HL-60/S4 (cell line): Measurements from ENCODE around the gene TAF1B.

ENCODE experiments used
- in situ Hi-C: fragments of 300-500 bp; cut with MboI; formaldehyde crosslinking; loops from 2 replicates; pipeline ENCODE4 v1.14.3; 2022; ENCODE audit warnings: low sequenced_read_pairs

TAF1B gene

DNA sequence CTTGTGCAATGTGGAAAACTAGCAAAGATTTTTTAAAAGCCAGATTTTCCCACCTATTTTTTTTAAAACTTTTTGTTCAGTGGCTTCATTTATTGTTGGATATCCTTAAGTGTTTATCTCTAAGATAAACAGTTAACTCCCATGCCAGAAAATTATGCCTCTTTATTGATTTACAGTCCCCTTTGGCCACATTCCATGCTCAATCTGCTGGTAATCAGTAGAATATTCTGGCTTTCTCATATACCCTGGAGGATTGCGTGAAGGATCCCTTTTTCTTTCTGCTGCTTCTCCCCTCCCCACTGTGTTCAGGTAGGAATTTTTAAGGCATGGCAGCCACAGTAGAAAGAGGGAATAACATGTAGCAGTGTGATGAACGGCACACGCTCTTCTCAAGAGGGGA lies 110.9 kb downstream of the TAF1B start:
- in situ Hi-C loops: no loop called here

DNA sequence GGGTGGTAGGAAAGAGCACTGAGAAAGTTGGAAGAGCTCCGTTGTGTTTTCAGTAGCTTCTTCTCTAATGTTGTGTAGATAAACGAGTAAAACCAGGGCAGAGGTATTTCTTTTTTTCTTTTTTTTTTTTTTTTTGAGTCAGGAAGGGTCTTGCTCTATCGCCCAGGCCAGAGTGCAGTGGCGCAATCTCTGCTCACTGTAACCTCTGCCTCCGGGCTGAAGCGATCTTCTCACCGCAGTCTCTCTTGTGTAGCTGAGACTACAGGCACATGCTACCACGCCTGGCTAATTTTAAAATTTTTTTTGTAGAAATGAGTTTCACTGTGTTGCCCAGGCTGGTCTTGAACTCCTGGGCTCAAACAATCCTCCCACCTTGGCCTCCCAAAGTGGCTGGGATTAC lies 114.8 kb downstream of the TAF1B start:
- in situ Hi-C loops: no loop called here

DNA sequence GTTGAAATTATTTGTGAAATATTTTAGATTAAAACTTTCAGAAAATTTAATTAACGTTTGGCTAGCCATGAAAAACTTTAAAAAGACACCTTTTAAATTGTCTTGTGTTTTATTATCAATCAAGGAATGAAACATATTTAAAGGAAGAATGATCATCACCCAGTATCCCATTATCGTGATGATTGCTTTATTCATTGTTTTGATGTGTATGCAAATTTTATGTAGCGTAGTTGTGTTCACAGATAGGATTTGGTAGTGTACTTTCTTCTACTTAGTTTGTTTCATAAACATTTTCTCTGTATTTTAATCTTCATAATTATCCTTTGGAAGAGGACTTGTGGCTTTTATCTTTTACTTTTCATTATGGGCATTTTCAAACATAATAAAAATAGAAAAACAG lies 116.0 kb downstream of the TAF1B start:
- in situ Hi-C loops: no loop called here

DNA sequence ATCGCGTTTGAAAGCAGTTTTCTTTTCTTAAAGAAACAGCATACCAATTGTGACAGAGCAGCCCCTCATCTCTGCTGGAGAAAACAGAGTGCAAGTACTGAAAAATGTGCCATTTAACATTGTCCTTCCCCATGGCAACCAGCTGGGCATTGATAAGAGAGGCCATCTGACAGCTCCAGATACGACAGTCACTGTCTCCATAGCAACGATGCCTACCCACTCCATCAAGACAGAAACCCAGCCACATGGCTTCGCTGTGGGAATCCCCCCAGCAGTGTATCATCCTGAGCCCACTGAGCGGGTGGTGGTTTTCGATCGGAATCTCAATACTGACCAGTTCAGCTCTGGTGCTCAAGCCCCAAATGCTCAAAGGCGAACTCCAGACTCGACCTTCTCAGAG lies 117.7 kb downstream of the TAF1B start:
- in situ Hi-C loops: no loop called here

DNA sequence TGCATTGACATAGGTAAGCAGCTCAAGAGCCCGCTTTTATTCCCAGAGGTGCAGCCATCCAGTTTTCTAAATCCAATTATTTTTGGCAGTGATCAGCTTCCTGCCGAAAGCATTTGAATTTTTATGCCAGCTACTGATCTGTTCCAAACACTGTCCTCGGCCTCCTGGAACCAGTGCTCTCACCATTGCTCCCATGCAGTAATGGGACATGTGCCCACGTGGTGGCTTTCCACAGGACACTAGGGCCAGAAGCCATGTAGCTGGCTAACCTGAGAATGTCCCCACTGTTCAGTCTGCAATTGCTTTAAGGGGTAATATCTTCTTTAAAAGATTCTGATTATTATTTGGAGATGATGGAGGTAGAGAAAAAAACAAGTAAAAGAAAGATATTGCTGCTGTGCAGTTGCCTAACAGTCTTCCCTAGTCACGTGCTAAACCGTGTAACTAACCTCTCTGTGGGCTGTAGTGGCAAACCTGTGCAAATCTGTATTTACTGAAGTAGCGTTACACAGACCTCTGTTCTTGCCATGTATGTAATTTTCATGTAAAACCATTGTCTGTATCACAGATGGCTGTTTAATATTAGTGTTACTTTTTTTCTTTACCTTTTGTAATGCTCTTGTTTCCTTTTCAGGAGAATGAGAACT lies 121.2 kb downstream of the TAF1B start:
- in situ Hi-C loops: no loop called here

DNA sequence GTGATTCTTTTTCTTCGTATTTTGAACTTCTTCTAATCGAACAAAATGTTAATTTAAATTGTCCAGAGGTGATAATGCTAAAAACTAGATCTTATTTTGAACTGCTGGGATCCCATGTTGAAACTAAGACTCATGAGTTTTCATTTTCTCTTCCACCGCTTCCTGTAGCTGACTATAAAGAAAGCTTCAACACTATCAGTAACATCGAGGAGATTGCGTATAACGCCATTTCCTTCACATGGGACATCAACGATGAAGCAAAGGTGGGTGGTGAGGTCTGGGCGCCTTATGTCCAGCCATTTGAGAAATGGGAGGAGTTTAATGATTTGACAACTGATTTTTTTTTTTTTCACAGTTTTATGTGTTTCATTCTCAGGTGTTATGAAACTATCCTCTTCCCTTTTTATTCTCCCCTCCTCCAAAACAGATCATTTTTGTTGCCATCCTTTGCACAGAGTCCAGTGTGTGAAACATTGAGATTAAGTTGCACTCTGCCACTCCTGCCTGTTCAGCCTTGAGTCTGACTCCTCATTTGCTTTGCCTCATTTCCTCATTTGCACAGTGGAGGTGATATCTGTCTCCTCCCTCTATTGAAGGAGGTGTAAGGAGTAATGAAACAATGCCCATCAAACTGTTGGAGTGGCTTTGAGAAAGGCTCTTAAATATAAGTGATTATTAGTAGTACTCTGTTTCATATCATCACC lies 122.0 kb downstream of the TAF1B start:
- in situ Hi-C loops: no loop called here

DNA sequence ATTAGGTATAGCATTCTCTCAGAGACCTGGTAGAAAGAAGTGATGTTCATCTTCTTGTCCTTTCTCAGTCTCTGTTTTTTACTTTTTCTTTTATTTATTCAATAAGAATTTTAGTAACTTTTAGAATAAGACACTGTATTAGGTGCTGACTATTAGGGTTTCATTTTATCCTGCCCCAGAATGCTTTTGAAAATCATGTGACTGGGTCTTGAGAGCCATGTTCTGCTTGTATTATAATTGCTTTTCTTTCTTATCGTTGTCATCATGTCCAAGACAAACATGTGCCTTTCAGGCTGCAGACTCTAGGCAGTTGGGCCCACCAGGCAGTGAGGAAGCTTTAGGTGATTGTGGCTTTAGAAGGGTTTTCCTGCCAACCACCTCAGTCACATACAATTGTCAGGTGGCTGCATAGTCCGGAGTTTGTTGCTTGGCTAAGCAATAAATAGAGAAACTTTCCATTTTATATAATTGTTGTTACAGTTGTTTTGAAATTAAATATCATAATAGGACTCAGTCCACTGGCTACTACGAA lies 123.3 kb downstream of the TAF1B start:
- in situ Hi-C loops: no loop called here

DNA sequence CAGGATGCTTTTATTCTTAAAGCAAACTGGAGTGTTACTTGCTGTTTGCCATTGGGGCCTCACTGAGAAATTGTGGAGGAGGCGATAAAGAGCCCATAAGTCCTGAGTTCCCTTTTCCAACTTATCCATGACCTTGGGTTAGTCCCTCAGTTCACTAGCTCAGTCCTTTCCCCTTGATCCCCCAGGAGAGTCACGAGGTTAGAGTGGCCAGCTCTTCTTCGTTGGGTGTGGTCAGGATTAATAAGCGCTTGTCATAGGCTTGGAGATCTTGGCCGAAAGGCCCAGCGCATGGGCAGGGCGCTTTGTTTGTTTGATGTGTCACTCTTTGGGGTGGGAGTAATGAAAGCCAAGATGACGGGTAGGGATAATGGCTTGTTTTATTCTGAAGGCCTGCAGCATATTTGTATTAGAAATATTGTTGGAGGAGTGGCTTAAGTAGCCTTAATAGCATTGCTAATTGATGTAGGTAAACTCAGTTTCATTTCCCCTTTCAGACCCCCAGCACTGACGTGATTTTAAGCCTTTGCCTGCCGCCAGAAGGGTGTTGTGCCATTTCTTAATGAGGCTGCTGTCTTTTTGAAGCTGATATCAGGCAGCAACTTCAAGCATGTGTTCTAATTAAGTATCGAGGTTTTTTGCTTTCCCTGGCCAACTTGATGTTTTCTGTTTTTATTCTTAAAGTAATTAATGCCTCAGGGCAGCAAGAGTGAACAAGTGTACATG lies 123.9 kb downstream of the TAF1B start:
- in situ Hi-C loops: no loop called here

DNA sequence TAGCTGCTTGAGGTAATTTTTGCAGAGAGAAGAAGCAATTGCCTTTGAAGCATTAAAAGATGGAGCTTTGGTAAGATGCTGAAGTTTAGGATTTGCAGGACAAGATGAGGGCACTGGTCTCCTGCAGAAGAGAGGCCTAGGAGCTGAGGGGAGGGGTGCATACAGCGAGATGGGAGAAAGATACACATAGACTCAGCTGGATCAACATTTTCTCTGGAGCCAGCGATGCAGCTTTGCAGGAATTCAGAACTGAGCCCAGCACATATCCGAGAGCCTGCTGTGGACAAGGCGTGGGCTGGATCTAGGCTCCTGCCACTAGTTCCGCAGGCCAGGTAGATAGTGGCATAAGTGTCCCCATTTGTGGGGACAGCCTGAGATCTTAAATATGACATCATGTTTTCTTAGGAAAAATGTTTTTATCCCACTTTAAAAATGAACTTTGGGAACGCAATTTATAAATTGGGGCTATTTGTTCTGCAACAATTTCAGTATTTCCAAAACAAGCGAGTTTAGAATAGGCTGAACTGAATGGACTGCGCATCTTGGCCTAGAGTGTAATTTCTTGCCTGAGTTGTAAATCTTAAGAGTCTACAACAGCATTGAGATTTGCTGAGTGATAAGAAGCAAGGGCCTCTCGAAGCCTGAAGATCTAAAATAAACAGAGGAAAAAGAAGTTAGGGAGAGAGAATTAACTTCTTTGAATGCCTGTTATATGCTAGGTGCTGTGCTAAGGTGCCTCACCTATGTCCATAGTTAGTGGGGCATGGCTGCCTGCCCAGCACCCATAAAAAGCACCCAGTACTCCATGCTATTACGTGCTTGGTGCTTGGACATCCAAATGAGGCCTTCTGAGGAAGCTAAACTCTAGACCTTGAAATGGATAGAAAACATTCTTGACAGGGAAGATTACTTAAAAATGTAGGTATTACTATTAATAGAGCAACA lies 125.6 kb downstream of the TAF1B start:
- in situ Hi-C loops: no loop called here

DNA sequence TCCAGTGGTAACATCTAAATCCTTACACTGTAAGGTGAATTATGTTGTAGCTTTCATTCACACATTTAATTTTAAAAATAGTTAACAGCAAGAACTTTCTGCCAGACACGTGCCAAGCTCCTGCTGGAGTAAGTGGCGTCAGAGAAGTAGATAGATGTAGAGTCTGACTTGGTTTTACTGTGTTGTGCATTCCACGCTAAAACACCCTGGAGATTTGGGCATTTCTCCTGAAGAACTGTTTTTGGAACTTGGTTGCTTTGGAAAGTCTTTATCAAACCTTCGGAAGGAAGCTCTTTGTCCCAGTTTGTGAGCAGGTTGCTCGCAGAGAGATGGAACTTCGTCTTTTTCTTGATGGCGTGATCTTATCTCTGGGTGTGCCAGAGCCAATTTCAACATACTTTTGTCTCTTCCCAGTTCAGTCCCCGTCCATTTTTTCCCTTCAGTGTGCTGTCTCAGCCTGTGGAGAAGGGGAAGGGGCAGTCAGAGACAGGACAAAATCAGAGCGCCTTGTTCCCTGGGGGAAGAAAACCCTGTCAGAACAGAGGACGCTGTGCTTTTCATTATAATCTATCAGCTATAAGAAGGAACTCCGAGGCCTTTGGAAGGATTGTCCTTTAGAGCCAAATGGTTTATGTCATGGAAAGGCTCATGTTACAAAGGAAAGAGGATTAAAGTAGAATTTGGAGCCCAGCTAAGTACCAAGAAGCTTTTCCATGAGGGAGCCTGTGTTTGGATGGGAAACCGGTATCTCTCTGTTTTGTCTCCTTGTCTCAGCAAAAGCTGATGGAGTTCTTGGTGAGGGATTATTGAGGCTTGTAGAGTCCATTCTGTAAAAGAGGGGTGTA lies 127.1 kb downstream of the TAF1B start:
- in situ Hi-C loops: no loop called here

DNA sequence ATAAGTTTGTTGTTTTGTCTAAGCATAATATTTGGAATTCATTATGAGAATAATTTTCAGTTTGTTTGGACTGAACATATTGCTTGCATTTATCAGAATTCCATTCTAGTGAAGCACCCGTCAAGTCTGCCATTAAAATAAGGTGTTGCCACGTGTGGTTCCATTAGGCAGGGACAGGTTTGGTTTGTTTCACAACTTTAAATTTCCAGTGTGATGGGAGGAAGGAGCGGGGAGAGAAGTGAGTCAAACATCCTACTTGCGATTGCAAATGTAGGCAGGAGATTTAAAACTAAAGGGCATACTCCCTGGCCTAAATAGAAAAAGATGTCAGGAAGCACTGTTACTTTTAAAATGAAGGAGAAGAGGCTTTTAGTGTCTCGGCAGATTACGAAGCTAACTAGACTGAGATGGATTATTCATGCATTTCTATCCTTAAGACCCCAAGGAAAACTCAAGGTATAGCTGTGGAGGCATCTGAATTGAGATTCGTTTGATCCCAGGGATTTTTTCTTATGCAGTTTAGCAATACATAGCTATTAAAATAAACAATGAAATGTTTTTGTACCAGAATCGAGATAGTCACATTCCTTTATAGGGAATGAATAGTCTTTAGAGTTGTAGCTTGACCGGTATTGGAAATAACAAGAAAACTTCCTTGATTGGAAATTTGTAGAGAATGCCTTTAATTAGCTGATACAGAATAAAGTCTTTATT lies 128.0 kb downstream of the TAF1B start:
- in situ Hi-C loops: no loop called here

DNA sequence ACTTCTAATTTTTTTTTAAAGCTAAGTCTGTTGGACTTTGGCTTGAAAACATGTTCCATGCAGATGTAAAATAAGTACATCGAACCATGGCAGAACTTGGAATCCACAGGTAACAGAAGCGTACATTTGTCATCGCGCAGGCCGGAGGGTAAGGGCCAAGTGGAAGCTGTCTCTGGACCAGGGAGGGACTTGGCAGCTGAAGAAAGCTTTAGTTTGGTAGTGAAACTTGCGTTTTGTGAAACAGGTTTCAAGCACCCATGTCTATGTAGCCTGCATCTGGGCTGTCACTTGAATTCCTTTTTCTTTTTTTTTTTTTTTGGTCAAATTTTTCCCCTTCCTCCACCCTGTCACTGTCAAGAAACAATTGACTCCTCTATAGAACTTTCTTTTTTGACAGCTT lies 128.6 kb downstream of the TAF1B start:
- in situ Hi-C loops: no loop called here

DNA sequence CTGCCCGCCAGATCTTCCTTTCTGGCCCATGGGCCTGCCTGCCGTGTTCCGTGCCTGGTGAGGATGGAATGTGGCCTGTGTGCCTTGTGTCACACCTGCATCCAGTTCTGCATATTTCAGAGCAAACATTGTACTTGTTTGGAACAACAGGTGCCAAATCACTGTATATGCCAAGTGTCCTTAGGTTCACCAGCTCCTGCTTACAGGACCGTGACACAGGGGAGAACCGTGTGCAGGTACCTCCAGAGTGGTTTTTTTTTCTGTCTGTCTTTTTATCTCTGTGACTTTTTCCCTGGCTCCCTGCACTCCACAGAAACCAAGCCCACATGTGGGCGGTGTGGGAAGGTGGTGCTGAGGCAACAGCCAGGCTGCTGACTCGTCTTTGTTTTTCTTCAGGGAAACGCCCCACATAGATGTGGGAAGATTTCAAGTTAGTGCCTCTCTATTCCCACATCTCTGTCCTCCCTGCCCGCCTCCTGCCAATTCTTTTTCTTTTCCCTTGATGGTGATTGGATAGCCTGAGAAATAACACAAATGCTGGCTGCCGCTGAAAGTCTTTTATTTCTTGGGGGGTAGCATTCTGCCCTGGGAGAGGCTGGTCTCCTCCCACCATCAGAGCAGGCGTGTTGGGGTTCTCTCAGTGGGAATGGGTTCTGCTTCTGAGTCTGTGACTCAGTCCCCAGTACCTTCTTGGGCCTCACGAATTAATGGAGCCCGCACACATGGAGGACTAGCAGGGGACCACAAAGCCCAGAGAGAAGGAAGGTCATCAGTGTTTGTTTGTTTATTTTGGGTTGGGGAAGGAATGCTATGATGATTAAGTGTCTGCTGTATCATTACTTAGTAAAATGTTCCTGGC lies 129.6 kb downstream of the TAF1B start:
- in situ Hi-C loops: no loop called here

DNA sequence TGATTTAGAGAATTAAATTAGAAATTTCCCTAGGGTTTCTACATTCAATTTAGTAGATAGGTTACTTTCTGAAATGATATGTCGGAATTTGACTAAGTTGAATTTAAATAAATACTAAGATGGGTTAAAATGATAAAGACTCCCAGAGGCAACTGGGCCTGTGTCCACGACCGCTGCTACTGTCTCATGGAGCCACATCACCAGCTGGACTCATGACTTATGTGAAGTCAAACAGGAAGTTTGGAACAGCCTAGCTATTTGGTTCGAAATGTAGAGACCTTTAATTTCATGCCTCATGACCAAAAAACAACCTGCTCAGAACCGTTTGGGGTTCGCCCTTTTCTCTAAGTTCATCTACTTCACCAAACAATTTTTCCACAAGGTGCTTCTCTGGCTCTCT lies 130.4 kb downstream of the TAF1B start:
- in situ Hi-C loops: no loop called here

DNA sequence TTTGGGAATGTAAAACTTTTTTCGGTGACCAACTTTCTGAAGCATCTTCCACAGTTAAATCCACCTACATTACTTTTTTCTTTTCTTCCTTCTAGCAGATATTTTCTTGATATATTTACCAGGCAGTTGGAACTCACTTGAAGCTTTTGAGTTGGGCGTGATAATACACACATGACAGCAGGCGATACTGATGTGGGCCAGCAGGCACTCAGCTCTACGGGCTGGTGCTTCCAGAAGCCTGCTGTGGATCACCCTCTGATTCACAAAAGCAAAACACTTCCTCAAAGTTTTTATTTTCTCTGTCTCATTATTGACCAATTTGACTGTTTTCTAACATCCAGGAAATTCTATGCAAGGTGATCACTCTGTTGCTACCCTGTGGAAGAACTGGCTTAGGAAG lies 131.1 kb downstream of the TAF1B start:
- in situ Hi-C loops: no loop called here

DNA sequence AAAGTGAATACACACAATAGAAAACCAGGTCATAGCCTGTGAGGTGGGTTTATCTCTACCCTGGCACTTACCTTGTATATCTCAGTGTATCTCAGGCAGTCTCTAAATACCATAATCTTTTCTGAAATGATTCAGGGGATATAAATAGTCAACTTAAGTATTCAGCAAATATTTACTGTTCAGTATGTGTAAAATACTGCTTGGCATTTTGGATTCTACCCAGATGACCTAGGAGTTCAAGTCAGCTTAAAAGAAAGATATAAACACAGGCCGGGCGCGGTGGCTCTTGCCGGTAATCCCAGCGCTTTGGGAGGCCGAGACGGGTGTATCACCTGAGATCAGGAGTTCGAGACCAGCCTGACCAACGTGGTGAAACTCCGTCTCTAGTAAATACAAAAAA lies 132.1 kb downstream of the TAF1B start:
- in situ Hi-C loops: no loop called here

DNA sequence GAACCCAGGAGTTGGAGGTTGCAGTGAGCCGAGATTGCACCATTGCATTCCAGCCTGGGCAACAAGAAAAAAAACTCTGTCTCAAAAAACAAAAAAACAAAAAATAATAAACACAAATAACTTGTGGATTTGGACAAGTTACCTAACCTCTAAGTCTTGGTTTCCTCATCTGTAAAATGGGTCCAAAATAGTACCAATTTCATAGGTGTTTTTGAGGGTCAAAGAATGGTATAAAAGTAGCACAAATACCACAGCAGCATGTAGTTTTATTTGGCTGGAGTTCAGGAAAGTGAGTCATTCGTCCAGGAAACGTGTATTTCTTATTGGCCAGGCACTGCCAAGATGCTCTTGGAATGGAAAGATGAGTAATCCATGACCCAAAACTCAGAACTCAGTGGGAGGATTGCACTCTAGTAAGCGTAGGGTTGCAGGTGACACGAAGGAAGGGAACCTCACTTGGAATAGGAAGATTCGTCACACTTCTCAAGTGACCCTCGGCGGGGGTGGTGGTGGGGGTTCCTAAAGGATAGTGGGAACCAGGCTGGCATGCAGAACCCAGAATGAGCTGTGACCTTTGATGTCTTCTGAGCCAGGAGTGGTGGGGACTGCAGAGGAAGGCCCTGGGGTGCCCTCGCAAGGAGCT lies 132.7 kb downstream of the TAF1B start:
- in situ Hi-C loops: no loop called here

DNA sequence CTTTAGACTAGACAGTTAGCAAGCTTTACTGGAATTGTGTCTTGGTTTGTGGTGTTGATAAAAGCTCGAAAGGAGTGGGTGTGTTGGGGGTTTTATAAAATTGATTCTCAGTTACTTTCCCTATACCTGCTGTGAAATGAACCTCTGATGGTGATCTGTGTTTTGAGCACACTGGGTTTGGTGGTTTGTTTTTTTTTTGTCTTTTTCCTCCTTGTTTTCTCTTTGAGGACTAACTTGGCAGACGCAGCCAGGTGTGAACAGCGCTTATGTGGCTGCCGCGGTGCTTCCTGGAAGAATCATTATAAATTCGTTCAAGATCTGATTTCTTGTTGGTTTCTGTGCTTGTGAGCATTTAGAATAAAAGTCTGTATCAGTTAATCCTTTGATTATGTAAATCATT lies 136.7 kb downstream of the TAF1B start:
- in situ Hi-C loops: no loop called here
